NCI-H2196 treated with DMSO at 0.1 percent for 48 hours (cell line): ENCODE results near the gene GLRX.

Experiments
- DNase-seq: peaks from one replicate; lab custom pipeline; 2025; ENCODE audit not compliant: unreplicated experiment; lab: John Stamatoyannopoulos, UW

GLRX gene

DNA sequence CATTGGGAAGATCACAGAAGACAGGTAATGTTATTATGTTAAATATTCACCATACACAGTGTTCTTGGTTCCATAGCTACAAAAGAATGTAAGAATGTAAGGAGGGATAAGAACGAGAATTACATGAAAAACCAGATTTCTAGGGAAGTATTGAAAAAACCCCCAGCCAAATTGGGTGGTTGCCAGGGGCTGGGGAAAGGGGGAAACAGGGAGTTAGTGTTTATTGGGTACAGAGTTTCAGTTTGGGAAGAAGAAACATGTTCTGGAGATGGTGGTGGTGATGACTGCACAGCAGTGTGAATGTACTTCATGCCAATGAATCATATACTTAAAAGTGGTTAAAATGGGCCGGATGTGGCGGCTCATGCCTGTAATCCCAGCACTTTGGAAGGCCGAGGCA is 40.3 kb downstream of the GLRX start:
- no peak for DNase-seq

DNA sequence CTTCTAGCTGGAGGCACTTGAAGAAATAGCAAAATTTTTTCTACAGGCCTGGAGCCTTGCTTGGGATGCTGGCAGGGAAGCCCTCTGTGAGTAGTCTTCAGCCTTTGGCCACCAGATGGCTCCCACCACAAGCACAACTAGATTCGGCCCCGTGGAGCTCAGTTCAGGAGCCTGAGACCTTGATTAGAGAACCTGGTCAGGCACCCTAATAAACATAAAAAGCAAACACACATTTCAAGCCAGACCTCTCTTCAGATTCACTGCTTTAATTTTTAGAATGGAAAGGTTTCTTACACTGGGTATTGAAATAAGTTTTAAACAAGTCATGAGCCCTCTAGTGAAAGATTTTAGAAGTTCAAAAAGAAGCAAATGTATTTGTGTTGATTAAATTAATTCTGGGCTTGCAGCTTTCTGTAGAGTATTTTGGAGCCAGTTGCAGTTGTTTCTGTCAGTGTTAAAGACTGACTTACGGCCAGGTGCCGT is 41.4 kb downstream of the GLRX start:
- no peak for DNase-seq

DNA sequence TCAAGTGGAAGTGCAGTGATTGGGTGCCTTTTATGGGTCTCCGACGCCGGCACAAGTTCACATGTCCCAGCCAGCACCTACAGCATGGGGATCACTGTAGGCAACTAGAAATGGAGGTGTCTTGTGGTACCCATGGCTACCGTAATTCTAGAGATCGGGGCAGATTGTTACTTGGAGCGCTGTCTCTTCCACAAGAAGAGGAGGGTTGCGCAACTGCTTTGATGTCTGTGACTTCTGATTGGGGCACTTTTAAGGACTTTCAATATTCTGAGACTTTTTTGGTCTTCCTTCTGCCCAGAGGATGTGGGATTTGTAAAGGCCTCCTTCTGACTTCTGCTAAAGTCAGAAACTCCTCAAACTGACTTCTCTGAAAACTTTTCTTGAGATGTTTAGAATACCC is 41.9 kb downstream of the GLRX start:
- DNase-seq, result no peak

DNA sequence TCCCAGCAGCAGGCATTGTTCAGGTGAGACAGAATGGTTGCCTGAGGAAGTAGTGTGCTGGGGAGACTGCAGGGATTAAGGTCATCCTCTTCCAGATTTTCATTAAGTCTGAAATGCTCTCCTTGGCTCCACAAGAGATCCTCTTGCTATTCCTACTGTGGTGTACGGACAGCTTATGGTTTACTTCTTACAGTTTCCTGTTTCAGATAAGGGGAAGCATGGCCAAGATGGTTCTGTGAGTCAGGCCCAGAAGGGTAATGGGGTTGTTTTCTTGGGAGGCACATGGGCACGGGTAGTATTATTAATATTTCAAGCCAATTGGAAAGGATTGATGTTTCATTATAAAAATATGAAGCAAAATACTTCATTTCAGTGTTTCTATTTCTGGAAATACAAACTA is 42.9 kb downstream of the GLRX start:
- no peak for DNase-seq

DNA sequence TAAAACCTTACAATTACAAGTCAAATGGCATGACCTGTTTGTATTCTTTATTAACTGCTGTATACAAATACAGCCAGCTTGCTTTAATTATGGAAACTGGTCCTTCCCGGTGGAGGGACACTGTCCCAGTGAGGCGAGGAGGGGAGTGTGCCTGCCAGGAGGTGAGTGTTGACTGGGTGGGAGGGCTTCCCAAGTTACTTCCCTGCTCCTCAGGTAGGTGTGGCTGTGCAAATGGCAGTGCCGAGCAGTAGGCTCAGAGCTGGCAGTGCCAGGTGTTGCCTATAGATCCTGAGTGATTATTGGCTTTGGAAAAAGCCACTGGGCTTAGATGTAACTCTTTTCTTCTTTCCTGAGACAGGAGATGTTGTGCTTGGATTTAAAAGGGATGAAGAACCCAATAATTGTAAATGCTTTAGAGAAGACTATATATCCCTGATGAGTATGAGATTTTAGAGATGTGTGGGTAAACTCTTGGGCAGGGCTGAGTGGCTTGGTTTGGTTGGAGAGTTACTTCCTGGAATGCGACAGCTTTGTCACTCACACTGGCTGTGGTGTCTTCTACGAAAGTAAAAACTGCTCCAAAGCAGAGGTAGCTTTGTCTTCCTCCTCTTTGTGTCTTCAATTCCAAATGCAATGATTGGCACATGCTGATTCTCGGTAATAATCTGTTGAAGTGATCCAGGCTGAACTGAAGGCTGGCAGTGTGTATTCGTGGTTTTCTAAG is 43.7 kb downstream of the GLRX start:
- DNase-seq, result no peak

DNA sequence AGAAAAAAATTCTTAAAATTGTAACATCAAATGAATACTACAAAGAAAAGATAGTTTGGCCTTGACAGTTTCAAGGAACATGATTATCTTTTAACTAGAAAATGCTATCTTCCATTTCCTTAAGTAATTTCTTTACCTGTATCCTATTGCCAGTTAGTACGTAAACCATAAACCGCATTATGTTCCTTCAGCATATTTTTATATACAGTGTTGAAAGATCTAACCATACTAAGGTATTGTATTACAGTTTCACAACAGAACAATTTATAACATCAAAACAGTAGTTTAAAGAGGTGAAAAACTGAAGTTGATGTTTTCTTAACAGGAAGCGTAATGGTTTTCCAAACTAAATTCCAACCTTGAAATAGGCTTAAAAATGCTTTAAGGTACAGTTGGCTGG is 45.1 kb downstream of the GLRX start:
- DNase-seq, result no peak

DNA sequence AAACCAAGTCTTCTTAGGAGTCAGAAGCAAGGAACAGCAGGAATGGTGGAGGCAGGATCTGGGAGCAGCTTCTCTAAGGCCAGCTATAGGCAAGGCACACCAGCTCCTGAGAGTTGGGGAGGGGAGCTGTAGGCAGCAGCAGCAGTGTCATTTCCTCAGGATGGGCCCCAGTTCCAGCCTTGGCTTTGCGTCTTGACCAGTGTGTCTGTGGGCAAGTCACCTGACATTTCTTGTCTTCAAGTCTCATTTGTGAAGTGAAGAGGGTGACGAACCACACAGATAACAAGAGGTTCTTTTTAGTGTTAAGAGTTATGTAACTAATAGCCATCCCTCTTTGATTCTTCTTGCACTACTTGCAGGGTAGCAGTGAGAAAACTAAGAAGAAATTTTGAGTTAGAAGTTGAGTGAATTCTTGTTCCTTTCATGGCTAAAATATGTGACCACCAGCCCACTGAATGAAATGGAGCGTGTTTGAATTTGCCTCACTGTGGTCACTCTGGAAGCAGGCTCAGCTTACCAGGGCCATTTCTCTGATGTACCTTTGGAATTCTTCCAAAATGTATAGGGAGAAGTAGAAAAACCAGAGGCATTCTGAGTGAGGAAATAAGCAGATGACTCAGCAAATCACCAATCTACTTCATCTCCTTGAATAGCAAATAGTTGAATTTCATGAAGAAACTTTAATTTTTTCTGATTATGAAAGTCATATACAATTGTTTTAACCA is 49.0 kb downstream of the GLRX start:
- no peak for DNase-seq

DNA sequence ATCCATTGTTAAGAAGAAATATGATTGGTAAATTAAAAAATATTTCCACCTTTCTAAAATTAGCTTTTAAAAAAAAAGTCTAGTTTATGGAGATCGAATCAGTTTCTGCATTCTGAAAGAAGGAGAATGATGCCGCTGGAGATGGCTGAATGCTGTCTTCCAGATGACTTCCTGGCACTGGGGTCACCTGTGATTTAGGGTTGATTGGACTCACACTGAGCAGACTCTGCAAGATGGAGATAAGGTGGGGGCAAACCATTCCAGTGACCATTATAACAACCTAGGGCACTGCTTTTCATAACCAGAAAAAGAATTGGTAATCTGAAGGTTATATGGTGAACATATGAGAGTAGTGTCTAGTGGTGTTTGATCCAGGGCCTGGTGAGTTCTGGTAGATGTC is 50.6 kb downstream of the GLRX start:
- DNase-seq, result no peak

DNA sequence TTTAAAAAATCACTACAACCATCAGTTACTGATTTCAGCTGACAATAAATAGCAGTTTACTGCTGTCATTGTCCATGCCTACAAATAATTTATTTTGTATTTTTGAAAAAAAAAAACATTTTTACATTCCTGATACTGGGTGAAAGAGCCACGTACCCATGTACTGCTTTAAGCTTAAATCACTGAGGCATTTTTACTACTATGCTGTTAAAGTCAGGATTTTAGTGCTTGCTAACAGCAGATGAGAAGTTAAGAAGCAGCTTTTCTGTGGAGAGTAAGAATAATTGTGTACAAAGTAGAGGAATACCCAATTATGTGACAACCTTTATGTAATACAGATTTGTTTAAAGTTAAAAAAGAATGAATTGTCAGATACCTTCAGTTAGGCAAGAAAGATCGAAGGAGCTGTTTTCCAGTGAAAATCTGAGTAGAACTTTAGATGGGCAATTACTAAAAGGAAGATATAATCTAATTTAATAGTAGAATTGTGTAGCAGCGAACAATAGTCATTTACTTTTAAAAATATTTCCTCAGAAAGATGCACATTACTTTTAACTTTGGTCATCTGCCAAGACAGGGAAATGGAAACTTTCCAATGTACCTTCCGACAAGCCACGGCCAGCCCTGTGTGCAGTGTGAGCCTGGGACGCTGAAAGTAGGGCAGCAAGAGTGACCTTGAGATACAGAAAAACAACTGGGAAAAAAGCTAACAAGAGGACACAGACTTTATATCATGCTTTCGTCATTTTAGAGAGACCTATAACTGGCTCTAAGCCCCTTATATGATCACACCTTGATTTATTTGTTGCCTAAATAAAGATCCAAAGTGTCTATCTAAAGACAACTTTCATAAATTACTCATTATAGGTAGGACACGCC is 51.5 kb downstream of the GLRX start:
- no peak for DNase-seq

DNA sequence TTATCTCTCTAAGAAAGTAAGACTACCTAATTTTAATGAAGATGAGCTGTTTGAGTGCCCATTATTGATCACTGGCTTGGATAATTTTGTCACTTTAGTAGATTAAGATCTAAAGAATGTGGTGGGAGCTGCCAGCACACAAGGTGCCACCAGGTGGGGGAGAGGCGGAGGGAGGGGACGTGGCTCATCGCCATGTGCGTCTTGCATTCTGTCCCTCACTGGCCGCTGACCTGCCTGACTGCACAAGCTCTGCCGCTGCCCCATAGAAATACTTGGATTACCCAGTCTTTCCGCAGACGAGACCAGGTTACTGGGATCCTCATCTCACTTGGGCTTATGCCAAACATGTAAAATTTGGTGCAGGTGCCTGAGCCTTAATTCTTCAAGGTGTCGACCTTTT is 53.8 kb downstream of the GLRX start:
- no peak for DNase-seq

DNA sequence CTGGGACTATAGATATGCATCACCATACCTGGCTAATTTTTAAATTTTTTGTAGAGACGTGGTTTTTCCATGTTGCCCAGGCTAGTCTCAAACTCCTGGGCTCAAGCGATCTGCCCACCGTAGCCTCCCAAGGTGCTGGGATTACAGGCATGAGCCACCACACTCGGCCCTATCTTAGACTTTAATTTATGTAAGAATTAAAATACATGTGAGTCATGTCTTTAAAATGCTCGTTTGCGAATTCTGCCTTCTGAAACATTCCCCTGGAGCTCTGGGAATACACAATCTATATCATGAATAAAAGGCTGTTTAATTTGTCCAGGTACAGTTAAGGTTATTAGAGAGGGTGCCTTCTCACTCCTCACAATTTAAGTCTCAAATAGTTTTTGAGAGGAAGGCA is 58.6 kb downstream of the GLRX start:
- no peak for DNase-seq
